K562 (cell line): ENCODE results near the gene RAB27B. TPM values are rescaled to one million over a fixed set of nuclear protein-coding genes. Genes with fewer than 3 reads are reported as not detected.
A peak's percentile ranks its signal among the peaks of the same experiment; 100 is the strongest.

Experiments used
- DEAF1 ChIP-seq: fragments of 450-650 bp; formaldehyde crosslinking; IDR thresholded peaks from 2 replicates; pipeline ENCODE4 v1.4.0; 2020; ENCODE audit warnings: mild to moderate bottlenecking, moderate library complexity
- ELF1 ChIP-seq: fragments of 200-800 bp; sonication (Bioruptor generic); IDR thresholded peaks from 2 replicates; pipeline ENCODE4 v1.6.1; 2016; ENCODE audit warnings: missing genetic modification characterization, missing compliant biosample characterization
- EP300 ChIP-seq: IDR thresholded peaks from 2 replicates; pipeline ENCODE4 v1.6.1; 2012; ENCODE audit warnings: low read length, improper control_type of control experiment
- MCM7 ChIP-seq, 2 experiments: fragments of 450-650 bp; IDR thresholded peaks; 2 replicates each; pipeline ENCODE4 v1.6.1; 2016 to 2018
- PRDM10 ChIP-seq: fragments of 450-650 bp; IDR thresholded peaks from 2 replicates; pipeline ENCODE4 v1.6.1; 2018; ENCODE audit not compliant: partially characterized antibody
- RNF2 ChIP-seq: sonication (generic); IDR thresholded peaks from 2 replicates; pipeline ENCODE4 v1.6.1; 2016
- ZNF395 ChIP-seq: fragments of 200-800 bp; sonication (Bioruptor generic); IDR thresholded peaks from 2 replicates; pipeline ENCODE4 v1.6.1; 2017; ENCODE audit warnings: missing genetic modification characterization, missing compliant biosample characterization
- polyA plus RNA-seq, 8 experiments: library from polyadenylated mRNA; depleted of rRNA in 4 of 8; stranded (reverse) in 5 of 8; unstranded in 3 of 8; fragments of >200 nt; fragmentation: Nextera tagmentation in 2 of 8; fragmentation: Illumina TruSeq in 1 of 8; extraction: Ambion mirVana in 2 of 8; extraction: Trizol in 1 of 8; gene quantifications; 2 replicates each; pipeline versions ENCODE4 v1.2.1 to v1.2.3, GENCODE V29; 2011 to 2014; ENCODE audit warnings: inconsistent platforms in 1 of 8, missing spikeins in 1 of 8
- total RNA-seq, 7 experiments: library from RNA; depleted of rRNA in 6 of 7; stranded (reverse); fragments of >200 nt in 6 of 7; fragmentation: Illumina TruSeq in 2 of 7; extraction: Trizol in 2 of 7; gene quantifications; 2 replicates each; pipeline versions ENCODE4 v1.2.1 to v1.2.3, GENCODE V29; 2011 to 2021; ENCODE audit warnings: low replicate concordance in 1 of 7

RAB27B gene
- total and polyA plus RNA-seq, 9 of the 15 experiments (the other 6 are each of a cell fraction or from before 2014, with no cell fraction given) = 0.44 to 5.7 (median 1.2) TPM

- TF ChIP-seq DEAF1 (no peak), ELF1 (tag) (0 out of 2 replicates have a peak, but pooled peaks have one; percentile 12), RNF2 (peak; percentile 18; the same call in 1 of the 2 replicates), EP300 (peak; percentile 27; the same call in 1 of the 2 replicates), ZNF395 (0 out of 2 replicates have a peak, but pooled peaks have one; percentile 37), MCM7 (IDR thresholded peaks at IDR 0.05) (no peak), PRDM10 (peak; percentile 90)
Measured at GRCh38 chr18:54780285-54780861, 47.9 kb upstream of the RAB27B start (continued).
